OCI-LY7 (cell line): ENCODE measurements around the gene NOB1. TPM values are rescaled to one million over a fixed set of nuclear protein-coding genes. Genes with fewer than 3 reads are reported as not detected.

Experiments
- BruUV-seq: library from RNA; stranded (reverse); fragments of 400-500 nt; replicated peaks from 2 replicates; lab custom pipeline; 2021; lab: Mats Ljungman, UMichigan
- CTCF ChIA-PET: fragments of 300-600 bp; sonication (Branson Sonifier 250); formaldehyde crosslinking; loops from one replicate; lab custom pipeline; 2022; ENCODE audit warnings: antibody characterized with exemption; ENCODE audit not compliant: unreplicated experiment; lab: Charles Lee
- POLR2A ChIA-PET: fragments of 300-600 bp; sonication (Branson Sonifier 250); formaldehyde crosslinking; loops from one replicate; lab custom pipeline; 2022; ENCODE audit warnings: antibody characterized with exemption; lab: Charles Lee
- DNase-seq: peaks from one replicate; pipeline ENCODE4 v3.0.0-alpha.2; 2015; ENCODE audit warnings: low spot score
- H2AFZ ChIP-seq: fragments of 200-600 bp; sonication (generic), shearing (Covaris generic); 2 replicates; pipeline ENCODE4 v1.6.1; 2014; ENCODE audit warnings: mild to moderate bottlenecking, antibody characterized with exemption, low read length, moderate library complexity
- H3K27ac ChIP-seq: fragments of 200-600 bp; sonication (generic); 2 replicates; pipeline ENCODE4 v1.5.1; 2014; ENCODE audit warnings: mixed run types, low read depth, mild to moderate bottlenecking, moderate library complexity, low read length, inconsistent platforms; ENCODE audit not compliant: poor library complexity, severe bottlenecking
- H3K36me3 ChIP-seq: fragments of 200-600 bp; sonication (generic); 2 replicates; pipeline ENCODE4 v1.6.1; 2014; ENCODE audit warnings: mild to moderate bottlenecking, antibody characterized with exemption, low read length, moderate library complexity, mixed read lengths; ENCODE audit not compliant: insufficient read depth
- H3K4me1 ChIP-seq: fragments of 200-600 bp; sonication (generic); 2 replicates; pipeline ENCODE4 v1.5.1; 2014; ENCODE audit warnings: mild to moderate bottlenecking, low read length; ENCODE audit not compliant: insufficient read depth, poor library complexity, severe bottlenecking
- H3K4me2 ChIP-seq: fragments of 200-600 bp; sonication (generic); 2 replicates; pipeline ENCODE4 v1.6.1; 2014; ENCODE audit warnings: mild to moderate bottlenecking, low read length
- H3K4me3 ChIP-seq: fragments of 200-600 bp; sonication (generic); 2 replicates; pipeline ENCODE4 v1.5.1; 2014; ENCODE audit warnings: mild to moderate bottlenecking, low read depth, low read length; ENCODE audit not compliant: poor library complexity, severe bottlenecking
- H3K79me2 ChIP-seq: fragments of 200-600 bp; sonication (generic); 2 replicates; pipeline ENCODE4 v1.6.1; 2016; ENCODE audit warnings: low read depth, mild to moderate bottlenecking, low read length, moderate library complexity, mixed read lengths; ENCODE audit not compliant: insufficient read depth
- H3K9me2 ChIP-seq: fragments of 200-600 bp; sonication (generic); 2 replicates; pipeline ENCODE4 v1.6.1; 2016; ENCODE audit warnings: mild to moderate bottlenecking, low read length, mixed read lengths; ENCODE audit not compliant: insufficient read depth
- H3K9me3 ChIP-seq: fragments of 200-600 bp; sonication (generic); 2 replicates; pipeline ENCODE4 v1.6.1; 2014; ENCODE audit warnings: mild to moderate bottlenecking, mixed run types, low read length, mixed read lengths
- H4K20me1 ChIP-seq: fragments of 200-600 bp; sonication (generic); 2 replicates; pipeline ENCODE4 v1.6.1; 2014; ENCODE audit warnings: mild to moderate bottlenecking, antibody characterized with exemption, low read length, moderate library complexity, mixed read lengths; ENCODE audit not compliant: insufficient read depth
- EZH2phosphoT487 ChIP-seq: fragments of 200-600 bp; sonication (generic); IDR thresholded peaks from 2 replicates; pipeline ENCODE4 v1.6.1; 2018; ENCODE audit warnings: low read depth, borderline replicate concordance, mild to moderate bottlenecking, mixed run types, antibody characterized with exemption, low read length, moderate library complexity, mixed read lengths
- intact Hi-C: fragments of 100-400 bp; cut with micrococcal nuclease; formaldehyde crosslinking; loops from one replicate; pipeline ENCODE4 v1.10.0; 2022; ENCODE audit not compliant: unreplicated experiment
- total RNA-seq, 2 experiments: library from RNA; depleted of rRNA in 1 of 2; stranded (reverse); fragments of >200 nt in 1 of 2; shearing (Covaris generic) in 1 of 2; gene quantifications; 2 replicates each; pipeline ENCODE4 v1.2.3, GENCODE V29; 2014 to 2022
- TF ChIP-seq, protein P1 (sequence below): fragments of 200-600 bp; sonication (generic); conservative IDR thresholded peaks from 2 replicates; pipeline ENCODE4 v1.5.1; 2014; ENCODE audit warnings: mild to moderate bottlenecking, antibody characterized with exemption, low read length, moderate library complexity, mixed read lengths

NOB1 gene
- total RNA-seq, 2 experiments from 2014 or later: 36.9 to 68.7 TPM

DNA sequence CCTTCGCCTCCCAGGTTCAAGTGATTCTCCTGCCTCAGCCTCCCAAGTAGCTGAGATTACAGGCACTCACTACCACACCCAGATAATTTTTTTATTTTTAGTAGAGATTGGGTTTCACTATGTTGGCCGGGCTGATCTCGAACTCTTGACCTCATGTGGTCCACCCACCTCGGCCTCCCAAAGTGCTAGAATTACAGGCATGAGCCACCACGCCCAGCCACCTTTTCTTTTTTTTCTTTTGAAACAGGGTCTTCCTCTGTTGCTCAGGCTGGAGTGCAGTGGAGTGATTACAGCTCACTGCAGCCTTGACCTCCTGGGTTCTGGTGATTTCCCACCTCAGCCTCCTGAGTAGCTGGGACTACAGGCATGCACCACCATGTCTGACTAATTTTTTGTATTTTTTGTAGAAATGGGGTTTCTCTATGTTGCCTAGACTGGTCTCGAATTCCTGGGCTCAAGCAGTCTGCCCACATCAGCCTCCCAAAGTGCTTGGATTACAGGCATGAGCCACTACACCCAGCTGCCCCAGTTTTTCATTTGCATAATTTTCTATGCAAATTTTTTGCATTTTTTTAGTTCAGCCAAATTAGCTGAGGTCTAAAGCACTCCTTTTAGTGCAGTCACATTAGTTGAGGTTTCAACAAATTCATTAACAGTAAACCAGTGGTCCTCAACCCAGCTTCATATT lies 18.7 kb upstream of the NOB1 start:
- ChIA-PET CTCF (interaction anchor here (0.6 to 0.9 kb wide), 2 partner anchors 11 to 28 kb away, joined by 3 read pairs; no protein-coding TSS in a partner anchor), POLR2A (interaction anchor here (0.6 to 3.8 kb wide), 4 partner anchors 11 to 538 kb away, joined by 3 to 16 read pairs (median 4); partner anchors contain the start of gene WWP2)
- Histone ChIP-seq H3K4me2 (no peak overlapping the region), H3K36me3 (peaks cover 34% of the 10 kb centered on the region), H3K9me2 (no peaks in the 10 kb centered on the region), H3K9me3 (peaks cover 9% of the 10 kb centered on the region; the same call in 1 of the 2 replicates), H3K79me2 (peaks cover 21% of the 10 kb centered on the region; the same call in 1 of the 2 replicates), H3K4me1 (peaks cover 26% of the 10 kb centered on the region), H3K4me3 (no peak overlapping the region), H3K27ac (no peak overlapping the region), H4K20me1 (no peaks in the 10 kb centered on the region), H2AFZ (no peak overlapping the region)
- BruUV-seq: no TSS peak
- DNase-seq: no peak
- TF ChIP-seq, protein P1, sequence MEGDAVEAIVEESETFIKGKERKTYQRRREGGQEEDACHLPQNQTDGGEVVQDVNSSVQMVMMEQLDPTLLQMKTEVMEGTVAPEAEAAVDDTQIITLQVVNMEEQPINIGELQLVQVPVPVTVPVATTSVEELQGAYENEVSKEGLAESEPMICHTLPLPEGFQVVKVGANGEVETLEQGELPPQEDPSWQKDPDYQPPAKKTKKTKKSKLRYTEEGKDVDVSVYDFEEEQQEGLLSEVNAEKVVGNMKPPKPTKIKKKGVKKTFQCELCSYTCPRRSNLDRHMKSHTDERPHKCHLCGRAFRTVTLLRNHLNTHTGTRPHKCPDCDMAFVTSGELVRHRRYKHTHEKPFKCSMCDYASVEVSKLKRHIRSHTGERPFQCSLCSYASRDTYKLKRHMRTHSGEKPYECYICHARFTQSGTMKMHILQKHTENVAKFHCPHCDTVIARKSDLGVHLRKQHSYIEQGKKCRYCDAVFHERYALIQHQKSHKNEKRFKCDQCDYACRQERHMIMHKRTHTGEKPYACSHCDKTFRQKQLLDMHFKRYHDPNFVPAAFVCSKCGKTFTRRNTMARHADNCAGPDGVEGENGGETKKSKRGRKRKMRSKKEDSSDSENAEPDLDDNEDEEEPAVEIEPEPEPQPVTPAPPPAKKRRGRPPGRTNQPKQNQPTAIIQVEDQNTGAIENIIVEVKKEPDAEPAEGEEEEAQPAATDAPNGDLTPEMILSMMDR: no peak
- TF ChIP-seq EZH2phosphoT487: no peak
- intact Hi-C loops: no loop called here

DNA sequence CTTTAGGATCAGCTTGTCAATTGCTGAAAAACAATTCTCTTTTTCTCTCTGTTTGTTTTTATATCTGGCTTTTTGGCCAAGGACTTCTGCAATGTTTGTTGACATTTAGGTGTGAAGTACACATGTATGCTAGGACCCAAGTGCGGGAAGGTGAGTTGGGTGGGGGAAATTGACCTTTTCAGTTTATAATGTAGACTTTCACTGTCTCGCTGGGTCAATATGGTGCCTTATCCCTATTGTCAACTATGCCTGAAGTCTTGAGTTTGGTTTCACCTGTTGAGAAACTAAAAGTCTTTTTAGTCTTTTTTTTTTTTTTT lies 16.9 kb upstream of the NOB1 start:
- no peak overlapping the region for H3K4me3 ChIP-seq
- H3K79me2 ChIP-seq: peaks cover 21% of the 10 kb centered on the region; the same call in 1 of the 2 replicates
- no peaks in the 10 kb centered on the region for H3K9me2 ChIP-seq
- H2AFZ ChIP-seq: no peak overlapping the region
- BruUV-seq: no TSS peak
- TF ChIP-seq, protein P1: no peak
- peaks cover 9% of the 10 kb centered on the region; the same call in 1 of the 2 replicates for H3K9me3 ChIP-seq
- POLR2A ChIA-PET: interaction anchor here (0.6 to 3.8 kb wide), 6 partner anchors 9 to 189 kb away, joined by 3 to 16 read pairs (median 4); partner anchors contain the start of gene WWP2
- peaks cover 31% of the 10 kb centered on the region for H3K36me3 ChIP-seq
- H3K4me2 ChIP-seq: no peak overlapping the region
- CTCF ChIA-PET: no interaction called here
- DNase-seq: no peak
- intact Hi-C loops: no loop called here
- H3K27ac ChIP-seq: no peak overlapping the region
- H3K4me1 ChIP-seq: peaks cover 26% of the 10 kb centered on the region
- H4K20me1 ChIP-seq: no peaks in the 10 kb centered on the region

- no peaks in the 10 kb centered on the region for H3K9me2 ChIP-seq
- no peaks in the 10 kb centered on the region for H4K20me1 ChIP-seq
- intact Hi-C loops: loop anchor here (10.0 kb wide), 1 partner anchor 435 kb away; the partner anchor contains the start of genes COG8, NIP7 and PDF
- no TSS peak for BruUV-seq
- peaks cover 18% of the 10 kb centered on the region; the same call in 1 of the 2 replicates for H3K79me2 ChIP-seq
- H3K4me3 ChIP-seq: no peak overlapping the region
- no peak overlapping the region for H2AFZ ChIP-seq
- DNase-seq: no peak
- H3K36me3 ChIP-seq: peaks cover 10% of the 10 kb centered on the region
- H3K4me1 ChIP-seq: peaks cover 26% of the 10 kb centered on the region
- H3K27ac ChIP-seq: no peak overlapping the region
- ChIA-PET CTCF (no interaction called here), POLR2A (interaction anchor here (0.7 to 1.2 kb wide), 6 partner anchors 12 to 116 kb away, joined by 3 to 6 read pairs (median 4); partner anchors contain the start of gene NOB1)
- no peak for TF ChIP-seq EZH2phosphoT487
- TF ChIP-seq, protein P1: no peak
- no peak overlapping the region for H3K4me2 ChIP-seq
- H3K9me3 ChIP-seq: no peaks in the 10 kb centered on the region
Measured at GRCh38 chr16:69769404-69769803, 14.7 kb upstream of the NOB1 start.
